ENCODE data around the gene RRAGC.
"Not testable (repeated sequence)": the region's sequence is repeated elsewhere in the genome, so short reads cannot be mapped to it uniquely, and the experiment has no call there.

RRAGC gene

DNA sequence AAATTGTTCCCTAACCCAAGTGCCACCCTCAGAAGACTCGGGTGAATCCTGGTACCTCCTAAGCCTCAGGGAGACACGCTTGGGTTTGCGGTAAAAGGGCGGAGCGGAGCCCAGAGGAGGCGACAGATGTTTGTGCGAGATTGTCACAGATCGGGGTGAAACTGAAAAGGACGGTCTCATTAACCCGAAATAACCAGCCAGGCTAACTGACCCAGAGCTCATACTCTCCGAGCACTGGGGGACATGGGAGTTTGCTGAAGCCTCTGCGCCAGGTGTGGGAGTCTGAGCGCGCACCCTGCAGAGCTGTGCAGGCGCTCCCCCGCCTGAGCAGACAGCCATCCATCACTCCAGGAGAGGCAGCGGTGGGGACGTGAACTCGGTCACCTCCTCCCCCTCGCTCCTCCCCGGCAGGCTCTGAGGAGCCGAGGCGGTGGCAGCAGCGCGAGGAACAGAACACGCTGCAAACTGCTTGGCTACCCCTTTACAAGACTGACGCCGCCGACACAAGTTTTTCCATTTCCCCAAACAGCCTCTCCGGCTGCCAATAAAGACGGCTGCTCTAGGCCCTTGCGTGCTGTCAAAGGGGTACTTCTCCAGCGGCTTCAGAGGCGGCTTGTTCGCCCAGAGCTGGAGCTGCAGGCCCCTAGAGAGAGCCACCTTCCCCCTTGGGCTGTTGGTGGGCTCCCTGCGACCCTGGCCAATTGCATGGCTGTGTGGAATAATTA lies 43.5 kb downstream of the RRAGC start:
- DNase-seq: no peak

DNA sequence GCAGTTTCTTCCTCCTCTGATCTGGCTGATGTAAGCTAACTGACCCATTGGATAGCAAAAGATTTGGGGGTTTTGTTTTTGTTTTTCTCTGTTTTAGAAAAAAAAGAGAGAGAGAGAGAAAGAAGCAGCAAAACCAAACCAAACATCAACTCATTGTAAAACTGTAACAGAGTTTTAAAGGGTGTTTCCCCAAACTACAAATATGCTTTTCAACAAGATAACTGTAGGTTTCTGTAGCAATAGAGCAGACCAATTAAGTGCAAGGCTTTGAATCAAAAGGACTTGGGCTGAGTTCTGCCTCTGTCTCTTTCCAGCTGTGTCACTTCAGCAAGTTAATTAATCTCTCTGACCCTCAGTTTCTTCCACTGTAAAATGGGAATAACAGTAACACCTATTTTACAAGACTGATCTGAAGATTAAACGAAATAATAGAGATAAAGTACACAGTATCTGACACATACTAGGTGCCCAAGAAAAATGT lies 44.5 kb downstream of the RRAGC start:
- no peak for DNase-seq

DNA sequence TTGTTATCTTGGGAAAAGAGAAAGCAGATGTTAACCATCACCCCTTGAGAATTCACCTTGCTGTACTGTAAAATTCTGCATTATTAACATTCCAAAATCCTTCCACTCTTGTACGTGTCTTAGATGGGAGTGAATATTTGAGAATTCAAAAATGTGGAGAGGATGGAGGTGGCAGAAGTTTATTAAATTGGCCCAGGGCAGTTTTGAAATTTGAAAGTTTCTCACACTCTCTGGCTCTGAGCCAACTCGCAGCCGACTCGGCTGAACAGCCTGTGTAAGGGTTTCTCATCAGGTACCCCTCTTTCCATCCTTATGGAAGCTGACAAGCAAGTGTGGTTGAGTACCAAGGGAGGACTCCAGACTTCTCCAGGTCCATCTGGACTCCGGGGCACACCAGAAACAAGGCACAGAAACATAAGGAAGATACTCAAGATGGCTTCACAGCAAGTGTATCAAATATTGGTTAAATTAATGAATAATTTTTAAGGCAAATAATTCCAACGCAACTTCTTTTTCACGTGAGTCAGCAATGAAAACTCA lies 45.1 kb downstream of the RRAGC start:
- no peak for DNase-seq

DNA sequence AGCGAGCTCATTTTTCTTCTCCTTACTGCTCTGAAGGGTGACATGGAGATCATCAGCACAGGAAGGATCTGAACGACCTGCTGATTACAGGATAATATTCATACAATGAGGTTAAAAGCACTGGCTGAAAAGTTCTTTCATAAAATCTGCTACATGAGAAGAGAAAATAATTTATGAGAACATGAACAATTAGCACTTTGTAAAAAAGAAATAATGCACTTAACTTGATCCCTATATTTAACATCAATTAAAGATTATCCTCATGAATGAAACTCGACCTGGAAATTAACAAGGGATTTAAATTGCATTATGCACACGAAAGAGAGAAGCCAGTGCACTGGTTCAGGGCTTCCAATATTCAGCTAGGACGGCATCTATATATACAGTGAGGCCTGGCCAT lies 46.6 kb downstream of the RRAGC start:
- no peak for DNase-seq

DNA sequence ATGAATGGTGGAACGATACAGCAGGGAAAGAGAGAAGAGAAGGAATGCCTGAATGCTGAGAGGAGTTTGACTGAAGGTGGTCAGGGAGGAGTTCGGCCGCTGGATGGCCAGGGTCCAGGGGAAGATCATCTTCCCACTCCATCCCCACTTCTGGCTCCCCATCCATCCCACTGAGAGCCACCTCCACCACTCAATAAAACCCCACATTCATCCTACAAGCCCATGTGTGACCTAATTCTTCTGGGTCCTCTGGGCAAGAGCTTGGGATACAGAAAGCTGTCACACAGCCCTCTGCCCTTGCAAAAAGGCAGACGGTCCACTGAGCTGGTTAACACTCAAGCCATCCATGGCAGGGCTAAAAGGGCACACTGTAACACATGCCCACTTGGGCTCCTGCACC lies 48.1 kb downstream of the RRAGC start:
- not testable (repeated sequence) for DNase-seq

DNA sequence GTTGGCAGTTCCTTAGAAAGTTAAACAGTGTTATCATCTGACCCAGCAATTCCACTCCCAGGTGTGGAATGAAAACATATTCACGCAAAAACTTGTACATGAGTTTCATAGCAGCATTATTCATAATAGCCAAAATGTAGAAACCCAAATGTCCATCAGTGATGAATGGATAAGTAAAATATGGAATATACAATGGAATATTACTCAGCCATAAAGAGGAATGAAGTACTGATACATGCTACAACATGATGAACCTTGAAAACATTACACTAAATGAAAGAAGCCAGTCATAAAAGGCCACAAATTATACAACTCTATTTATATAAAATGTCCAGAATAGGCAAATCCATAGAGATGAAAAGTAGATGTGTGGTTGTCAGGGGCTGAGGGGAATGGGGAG lies 53.5 kb downstream of the RRAGC start:
- DNase-seq: no peak

DNA sequence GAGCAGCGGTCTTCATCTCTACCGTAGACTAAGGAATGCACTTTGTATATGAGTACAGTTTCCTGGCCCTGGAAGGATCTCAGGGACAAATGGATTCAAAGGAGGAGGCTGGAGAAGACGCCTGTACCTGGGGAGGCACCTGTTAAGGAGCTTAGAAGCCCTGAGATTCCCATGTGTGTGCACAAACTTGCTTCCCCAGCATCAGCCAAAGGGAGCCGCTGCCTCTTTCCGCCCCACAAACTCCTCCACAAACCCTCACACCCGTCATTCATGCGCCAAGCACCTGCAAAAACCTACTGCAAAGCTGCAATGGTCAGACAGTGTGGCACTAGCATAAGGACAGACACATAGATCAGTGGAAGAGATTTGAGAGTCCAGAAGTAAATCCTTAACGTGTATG lies 54.5 kb downstream of the RRAGC start:
- DNase-seq: no peak

DNA sequence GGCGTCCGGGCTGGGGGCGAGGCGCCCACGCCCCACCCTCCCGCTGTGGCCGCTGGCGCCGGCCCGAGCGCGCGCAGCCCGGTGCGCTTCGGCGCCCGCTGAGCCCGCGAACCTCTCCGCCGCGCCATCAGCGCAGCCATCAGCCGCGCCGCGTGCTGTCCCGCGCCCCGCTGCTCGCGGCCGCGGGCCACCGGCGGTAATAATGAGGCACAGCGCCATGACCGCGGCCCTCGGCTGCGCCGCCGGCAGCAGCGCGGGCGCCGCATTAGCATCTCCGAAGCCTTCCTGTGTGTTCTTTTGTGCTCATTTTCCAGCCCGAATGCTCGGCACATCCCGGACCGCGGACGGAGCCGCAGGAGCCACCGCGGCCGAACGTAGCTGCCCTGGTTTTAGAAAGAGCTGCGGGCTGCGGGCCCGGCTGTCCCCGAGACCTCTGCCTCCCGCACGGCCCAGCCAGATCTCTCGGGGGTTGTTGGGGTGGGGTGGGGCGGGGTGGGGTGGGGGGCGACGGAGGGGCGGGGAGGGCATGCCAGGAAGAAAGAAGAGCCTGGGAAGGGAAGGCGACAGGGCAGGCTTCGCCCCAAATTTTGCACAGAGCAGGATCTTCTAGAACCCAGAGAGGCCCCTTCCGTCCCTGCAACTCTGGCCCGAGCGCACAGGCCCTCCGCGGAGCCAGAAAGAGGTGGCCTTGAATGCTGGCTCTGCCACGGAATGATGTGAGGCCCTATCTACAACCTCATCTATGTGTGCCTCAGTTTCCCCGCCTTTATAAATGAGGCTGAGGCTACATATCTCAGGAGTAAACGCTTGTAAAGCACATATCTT lies 55.3 kb downstream of the RRAGC start:
- no peak for DNase-seq

DNA sequence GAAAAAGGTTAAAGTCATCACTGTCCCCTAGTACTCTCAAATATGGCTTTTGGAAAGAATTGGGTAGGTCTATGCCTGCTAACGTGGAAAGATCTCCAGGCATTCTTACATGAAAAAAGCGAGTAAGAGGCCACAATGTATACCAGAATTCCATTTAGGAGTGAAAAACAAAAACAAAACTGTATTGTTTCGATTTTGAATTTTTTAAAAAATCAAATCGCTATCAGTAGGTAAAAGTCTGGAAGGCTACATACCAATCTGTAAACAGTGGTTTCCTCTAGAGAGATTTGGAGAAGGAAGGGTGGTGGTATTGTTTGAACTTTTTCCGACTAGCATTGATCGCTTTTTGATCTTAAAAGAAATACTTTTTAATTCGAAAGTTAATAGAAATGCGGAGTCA lies 55.9 kb downstream of the RRAGC start:
- DNase-seq: no peak

DNA sequence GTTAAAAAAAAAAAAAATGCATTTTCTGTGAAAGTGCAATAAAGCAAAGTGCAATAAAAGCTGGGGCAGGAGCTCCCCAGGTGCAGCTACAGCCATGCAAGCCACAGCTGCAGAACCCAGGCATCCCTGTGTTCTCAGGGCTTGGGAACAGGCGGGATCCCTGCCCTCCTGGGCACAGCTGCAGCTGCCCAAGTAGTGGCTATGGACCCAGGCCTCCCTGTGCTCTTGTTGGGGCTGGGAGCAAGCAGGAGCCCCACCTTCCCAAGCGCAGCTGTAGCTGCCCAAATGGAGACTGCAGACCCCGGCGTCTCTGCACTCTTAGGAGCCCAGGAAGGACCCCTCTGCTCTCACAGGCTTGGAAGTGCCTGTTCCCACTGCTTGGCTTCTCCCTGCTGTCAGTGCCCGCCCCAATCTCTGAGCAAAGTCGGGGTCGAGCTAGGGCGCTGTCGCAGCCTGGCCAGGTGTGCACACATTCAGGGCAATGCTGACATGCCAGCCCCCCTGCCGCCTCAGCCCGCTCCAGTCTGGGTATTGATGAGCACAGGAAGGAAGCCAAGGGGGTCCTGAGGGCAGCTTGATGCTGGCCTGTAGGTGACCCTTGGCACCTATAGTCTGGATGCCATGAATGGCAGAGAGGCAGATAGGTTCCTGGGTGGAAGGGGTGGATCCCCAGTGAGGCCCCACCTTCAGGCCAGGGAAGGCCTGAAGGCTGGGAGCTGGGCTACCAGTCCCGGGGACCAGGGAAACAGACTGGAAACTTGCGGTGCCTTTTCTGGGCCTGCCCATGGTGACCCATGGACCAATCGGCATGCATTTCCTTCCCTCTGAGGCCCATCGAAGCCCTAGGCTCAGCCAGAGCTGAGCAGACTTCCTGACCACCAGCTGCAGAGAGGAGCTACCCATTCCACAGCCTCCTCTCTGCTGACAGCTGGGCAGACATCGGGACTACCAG lies 58.6 kb downstream of the RRAGC start:
- no peak for DNase-seq

DNA sequence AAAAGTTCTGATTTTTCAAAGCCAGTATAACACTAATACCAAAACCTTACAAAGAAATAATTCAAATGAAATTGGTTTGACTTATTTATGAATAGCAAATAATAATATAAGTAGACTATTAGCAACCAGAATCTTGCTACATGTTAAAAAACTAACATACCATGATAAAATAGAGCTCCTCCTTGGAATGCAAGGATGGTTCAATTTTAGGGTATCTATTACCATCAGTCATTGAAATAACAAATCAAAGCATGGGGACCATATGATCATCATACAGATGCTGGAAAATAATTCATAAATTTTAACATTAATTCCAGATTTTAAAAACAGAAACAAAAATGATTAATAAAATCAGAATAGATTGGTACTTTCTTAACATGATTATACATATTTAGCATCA lies 66.3 kb downstream of the RRAGC start:
- DNase-seq: no peak

DNA sequence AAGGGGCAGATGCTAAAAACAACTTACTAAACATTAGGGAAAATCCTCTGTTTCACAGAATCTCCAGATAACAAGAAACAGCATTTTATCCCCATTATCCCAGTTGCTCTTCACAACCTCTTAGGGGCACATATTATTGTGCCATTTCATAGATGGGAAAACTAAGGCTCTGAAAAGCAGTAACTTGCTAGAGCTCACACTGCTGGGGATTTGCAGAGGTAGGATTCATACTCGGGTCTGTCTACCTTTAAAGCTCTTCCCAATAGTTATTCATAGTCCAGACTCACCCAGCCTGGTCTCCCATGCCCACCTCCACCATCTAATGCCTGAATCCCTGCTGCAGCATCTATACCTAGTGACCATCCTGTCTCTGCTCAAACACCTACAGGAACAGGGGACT lies 67.7 kb downstream of the RRAGC start:
- DNase-seq: no peak

DNA sequence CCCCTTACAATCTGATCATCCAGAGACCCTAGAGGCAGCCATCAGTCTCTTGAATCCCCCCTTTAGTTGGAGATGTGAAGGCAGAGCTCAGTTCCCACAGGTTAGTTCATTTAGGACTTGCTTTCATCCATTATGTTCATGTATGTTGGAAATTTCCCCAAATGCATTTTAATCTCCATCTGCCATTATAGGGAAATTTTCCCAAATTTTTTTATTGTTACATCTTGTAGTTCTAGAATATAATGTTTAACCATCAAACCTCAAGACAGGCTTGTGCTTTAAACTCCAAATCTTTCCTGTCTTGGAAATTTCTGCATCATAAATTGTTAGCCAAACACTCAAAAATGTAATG lies 68.4 kb downstream of the RRAGC start:
- no peak for DNase-seq

DNA sequence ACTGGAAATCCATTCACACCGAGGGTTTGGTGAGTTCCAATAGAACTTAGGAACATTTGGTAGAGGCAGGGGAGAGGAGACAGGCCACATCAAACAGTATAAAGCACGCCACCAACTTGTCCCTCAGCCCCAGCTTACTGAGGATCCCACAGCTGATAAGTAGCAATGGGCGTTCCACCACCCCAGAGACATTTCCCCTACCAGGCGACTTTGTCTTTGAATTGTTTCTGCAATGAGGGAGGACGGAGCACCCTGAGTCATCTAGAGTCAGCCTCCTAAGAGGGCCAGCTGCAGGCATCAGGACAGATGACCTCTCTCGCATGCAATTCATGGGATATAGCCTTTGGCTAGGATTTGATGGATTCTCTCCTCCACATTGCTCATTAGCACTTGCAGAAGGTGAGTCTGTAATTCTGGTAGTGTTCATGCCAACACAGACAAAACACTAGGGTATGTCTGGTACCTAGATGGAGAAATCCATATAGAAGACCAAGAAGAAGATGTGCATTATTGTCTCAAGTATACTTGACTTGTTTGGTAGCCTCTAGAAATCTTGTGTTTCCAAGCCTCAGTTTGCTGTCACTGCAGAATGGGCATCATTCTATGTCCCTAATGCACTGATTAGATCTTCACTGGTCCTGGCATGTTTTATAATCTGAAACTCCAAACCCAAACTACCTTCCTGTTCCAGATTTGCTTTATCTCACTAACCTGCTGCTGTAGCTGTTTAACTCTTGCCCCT lies 69.0 kb downstream of the RRAGC start:
- no peak for DNase-seq

DNA sequence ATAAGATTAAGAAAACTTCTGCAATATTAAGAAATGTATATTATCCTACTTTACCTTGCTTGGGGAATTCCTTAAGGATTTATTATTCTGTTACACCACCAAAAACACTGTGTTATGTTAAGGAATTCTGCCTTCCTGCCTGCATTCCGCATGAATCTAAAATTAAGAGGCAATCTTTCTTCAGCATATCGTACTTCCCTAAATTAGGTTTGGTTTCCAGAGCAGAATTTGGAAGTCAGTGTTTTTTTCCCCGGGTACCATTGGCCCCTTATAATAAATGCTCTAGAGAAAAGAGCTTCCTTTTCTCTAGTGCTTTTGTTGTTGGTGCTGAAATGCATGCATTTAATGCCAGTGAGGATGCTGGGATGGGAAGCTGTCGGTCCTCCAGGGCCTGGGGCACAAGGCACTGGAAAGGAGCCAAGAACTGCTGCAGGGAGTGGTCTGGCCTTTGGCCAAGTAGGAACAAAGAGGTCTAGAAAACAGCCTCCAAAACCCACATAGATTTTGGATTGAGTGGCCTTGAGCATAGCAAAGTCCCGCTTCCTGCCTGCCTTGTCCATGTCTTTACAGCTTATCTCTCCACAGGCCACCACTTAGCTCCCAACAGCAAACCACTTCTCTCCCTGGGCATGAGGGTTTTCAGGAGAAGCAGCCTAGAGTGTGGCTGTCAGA lies 69.9 kb downstream of the RRAGC start:
- DNase-seq: no peak

DNA sequence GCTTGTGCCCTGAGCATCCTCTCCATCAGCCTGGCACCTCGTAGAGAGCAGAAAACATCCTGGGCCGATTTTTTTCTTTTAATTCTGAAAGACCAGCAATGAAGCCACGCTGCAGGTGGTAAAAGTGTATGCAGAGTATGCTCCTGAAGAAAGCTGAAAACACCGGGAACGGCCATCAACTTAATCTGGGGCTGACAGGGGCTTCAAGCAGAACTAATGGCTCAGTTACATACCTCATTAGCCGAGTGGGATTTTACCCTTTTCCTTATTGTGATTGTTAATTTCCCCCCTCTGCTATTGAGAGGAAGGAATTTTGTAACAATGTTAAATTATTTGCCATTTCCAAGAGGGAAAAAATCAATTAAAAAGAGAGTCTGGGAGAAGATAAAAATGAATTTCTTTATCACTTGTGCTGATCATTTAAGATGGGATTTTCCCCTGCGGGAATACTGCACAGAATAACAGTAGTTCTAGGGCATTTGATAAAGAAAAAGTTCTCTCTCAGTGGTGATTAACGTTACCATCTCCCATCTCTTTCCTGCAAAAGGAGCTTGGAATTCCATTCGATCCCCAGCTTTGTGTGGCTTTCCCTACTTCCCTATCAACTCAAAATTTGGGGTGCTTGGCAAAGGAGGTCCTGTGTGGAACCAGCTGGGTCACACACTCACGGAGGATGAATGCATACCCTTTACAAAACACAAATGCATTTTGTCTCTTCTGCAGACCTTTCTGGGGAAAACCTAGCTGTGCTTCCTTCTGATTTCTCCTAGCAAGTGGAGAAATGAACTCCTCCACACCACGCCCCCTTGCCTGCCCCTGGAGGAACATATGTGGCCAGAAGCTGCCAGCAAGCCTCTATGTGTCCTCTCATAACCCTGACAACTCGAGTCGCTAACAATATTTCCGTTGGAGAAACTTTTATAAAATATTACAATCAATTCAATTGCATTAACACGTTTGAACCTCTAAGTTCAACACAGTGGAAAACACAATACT lies 70.9 kb downstream of the RRAGC start:
- no peak for DNase-seq

Measured in T1000 (cell line).